Measurements from ENCODE around the gene SRSF10. TPM values are rescaled to one million over a fixed set of nuclear protein-coding genes. Genes with fewer than 3 reads are reported as not detected.

The SRSF10 gene
- total RNA-seq, 1 experiment from 2014 or later, result 142 TPM

- Histone ChIP-seq H3K4me1 (ENCODE audit: control insufficient read depth in 1 of 2, insufficient read depth in 2 of 2, low read length in 2 of 2) (peaks cover 3 to 9% of the 10 kb centered on the region in 2 experiments; a peak in 2 of 4 replicates), H3K36me3 (ENCODE audit: control insufficient read depth in 1 of 2, insufficient read depth in 2 of 2, low read length in 2 of 2) (no peaks in the 10 kb centered on the region), H3K9ac (ENCODE audit: low read length) (no peak overlapping the region), H3K4me2 (ENCODE audit: low read length) (no peak overlapping the region), H3K9me3 (ENCODE audit: control insufficient read depth in 1 of 2, insufficient read depth in 1 of 2, low read depth in 1 of 2, low read length in 2 of 2) (no peaks in the 10 kb centered on the region), H3K27ac (ENCODE audit: low read depth, low read length) (no peak overlapping the region), H4K20me1 (ENCODE audit: insufficient read depth) (no peaks in the 10 kb centered on the region), H2AFZ (ENCODE audit: low read depth, low read length, poor library complexity, severe bottlenecking) (no peak overlapping the region), H3K27me3 (ENCODE audit: insufficient read depth, low read length) (no peaks in the 10 kb centered on the region), H3K79me2 (ENCODE audit: insufficient read depth, low read length) (no peaks in the 10 kb centered on the region), H3K9me2 (ENCODE audit: insufficient read depth) (no peaks in the 10 kb centered on the region), H3K4me3 (replicated peaks in 1 of 2; ENCODE audit: low read depth in 1 of 2, low read length in 2 of 2) (no peak overlapping the region)
- RAD21 ChIA-PET (ENCODE audit: low non-redundant PET in 1 of 2, low total read pairs in 2 of 2, uncharacterized antibody in 2 of 2, unreplicated experiment in 2 of 2), result no interaction called here
- TF ChIP-seq CBX3 (IDR thresholded peaks at IDR 0.05; ENCODE audit: low read depth) (no peak), SIN3A (IDR thresholded peaks at IDR 0.05; ENCODE audit: low read depth) (no peak), ELF1 (IDR thresholded peaks at IDR 0.05; ENCODE audit: borderline replicate concordance, low read depth) (no peak), YY1 (IDR thresholded peaks at IDR 0.05; ENCODE audit: extremely low read depth, insufficient replicate concordance, low read depth, low read length) (no peak), TCF7L2 (IDR thresholded peaks at IDR 0.05; ENCODE audit: borderline replicate concordance, extremely low read depth, insufficient read depth, insufficient read length) (no peak), EGR1 (IDR thresholded peaks at IDR 0.05; ENCODE audit: low read depth) (no peak), ZNF274 (IDR thresholded peaks at IDR 0.05; ENCODE audit: low read depth, low read length) (no peak), EZH2 (IDR thresholded peaks at IDR 0.05) (no peak), POLR2A (IDR thresholded peaks at IDR 0.05; ENCODE audit: borderline replicate concordance, extremely low read depth, insufficient read depth, insufficient read length) (no peak), RAD21 (IDR thresholded peaks at IDR 0.05; ENCODE audit: low read depth) (no peak), ZBTB33 (IDR thresholded peaks at IDR 0.05; ENCODE audit: extremely low read depth, insufficient replicate concordance, low read length) (no peak), REST (IDR thresholded peaks at IDR 0.05; ENCODE audit: low read depth) (no peak), POLR2AphosphoS5 (IDR thresholded peaks at IDR 0.05; ENCODE audit: low read depth, low read length) (no peak), SP1 (IDR thresholded peaks at IDR 0.05; ENCODE audit: low read depth) (no peak)
- no peak for ATAC-seq
- BruUV-seq (replicated peaks), result no TSS peak
- CTCF ChIA-PET, result interaction anchor here (1.8 kb wide), 1 partner anchor 25 kb away, joined by 5 read pairs; no protein-coding TSS in a partner anchor
- no peak for DNase-seq (ENCODE audit: low read depth, low spot score)
- intact Hi-C loops (cut with micrococcal nuclease), result no loop called here
- POLR2A ChIA-PET, result interaction anchor here (1.2 to 1.8 kb wide), 2 partner anchors 16 to 44 kb away, joined by 3 to 6 read pairs; no protein-coding TSS in a partner anchor
These were observed 22.6 kb upstream of the SRSF10 start for GRCh38 chr1:24002695-24003094.
